GM19372 (cell line): ENCODE data around the gene ITIH3.
"Not testable (repeated sequence)": the region's sequence is repeated elsewhere in the genome, so short reads cannot be mapped to it uniquely, and the experiment has no call there.

ENCODE experiments used
- ATAC-seq: cut with Tn5 transposase; IDR thresholded peaks from one replicate; pipeline ENCODE4 v1.9.1; 2021; ENCODE audit warnings: mild to moderate bottlenecking, low read depth, moderate library complexity; ENCODE audit not compliant: unreplicated experiment

The ITIH3 gene, protein sequence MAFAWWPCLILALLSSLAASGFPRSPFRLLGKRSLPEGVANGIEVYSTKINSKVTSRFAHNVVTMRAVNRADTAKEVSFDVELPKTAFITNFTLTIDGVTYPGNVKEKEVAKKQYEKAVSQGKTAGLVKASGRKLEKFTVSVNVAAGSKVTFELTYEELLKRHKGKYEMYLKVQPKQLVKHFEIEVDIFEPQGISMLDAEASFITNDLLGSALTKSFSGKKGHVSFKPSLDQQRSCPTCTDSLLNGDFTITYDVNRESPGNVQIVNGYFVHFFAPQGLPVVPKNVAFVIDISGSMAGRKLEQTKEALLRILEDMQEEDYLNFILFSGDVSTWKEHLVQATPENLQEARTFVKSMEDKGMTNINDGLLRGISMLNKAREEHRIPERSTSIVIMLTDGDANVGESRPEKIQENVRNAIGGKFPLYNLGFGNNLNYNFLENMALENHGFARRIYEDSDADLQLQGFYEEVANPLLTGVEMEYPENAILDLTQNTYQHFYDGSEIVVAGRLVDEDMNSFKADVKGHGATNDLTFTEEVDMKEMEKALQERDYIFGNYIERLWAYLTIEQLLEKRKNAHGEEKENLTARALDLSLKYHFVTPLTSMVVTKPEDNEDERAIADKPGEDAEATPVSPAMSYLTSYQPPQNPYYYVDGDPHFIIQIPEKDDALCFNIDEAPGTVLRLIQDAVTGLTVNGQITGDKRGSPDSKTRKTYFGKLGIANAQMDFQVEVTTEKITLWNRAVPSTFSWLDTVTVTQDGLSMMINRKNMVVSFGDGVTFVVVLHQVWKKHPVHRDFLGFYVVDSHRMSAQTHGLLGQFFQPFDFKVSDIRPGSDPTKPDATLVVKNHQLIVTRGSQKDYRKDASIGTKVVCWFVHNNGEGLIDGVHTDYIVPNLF

DNA sequence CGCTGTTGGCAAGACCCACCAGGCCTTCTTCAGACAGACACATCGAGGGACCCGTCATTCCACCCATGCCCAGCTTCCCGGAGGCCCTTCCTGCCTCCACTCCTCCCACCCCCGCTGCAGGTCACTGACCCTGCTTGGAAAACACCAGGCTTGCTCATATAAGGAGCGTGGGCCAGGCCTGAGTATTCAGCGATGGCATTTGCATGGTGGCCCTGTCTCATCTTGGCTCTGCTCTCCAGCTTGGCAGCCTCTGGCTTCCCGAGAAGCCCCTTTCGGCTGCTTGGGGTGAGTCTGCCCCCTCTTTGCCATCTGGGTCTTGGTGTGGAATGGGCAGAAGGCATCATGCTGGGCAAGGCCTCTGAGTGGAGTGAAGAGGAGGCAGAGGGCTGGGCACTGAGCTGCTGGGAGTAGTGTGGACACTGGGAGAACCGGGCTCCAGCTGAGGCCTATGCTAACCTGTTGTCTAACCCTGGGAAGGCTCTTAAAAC, at the start of gene ITIH3:
Gene ITIH3, plus strand, starts transcription at position 185 of the 488 bp plus-strand sequence. Its CDS starts 8 bp downstream, at position 193.
- no peak for ATAC-seq

DNA sequence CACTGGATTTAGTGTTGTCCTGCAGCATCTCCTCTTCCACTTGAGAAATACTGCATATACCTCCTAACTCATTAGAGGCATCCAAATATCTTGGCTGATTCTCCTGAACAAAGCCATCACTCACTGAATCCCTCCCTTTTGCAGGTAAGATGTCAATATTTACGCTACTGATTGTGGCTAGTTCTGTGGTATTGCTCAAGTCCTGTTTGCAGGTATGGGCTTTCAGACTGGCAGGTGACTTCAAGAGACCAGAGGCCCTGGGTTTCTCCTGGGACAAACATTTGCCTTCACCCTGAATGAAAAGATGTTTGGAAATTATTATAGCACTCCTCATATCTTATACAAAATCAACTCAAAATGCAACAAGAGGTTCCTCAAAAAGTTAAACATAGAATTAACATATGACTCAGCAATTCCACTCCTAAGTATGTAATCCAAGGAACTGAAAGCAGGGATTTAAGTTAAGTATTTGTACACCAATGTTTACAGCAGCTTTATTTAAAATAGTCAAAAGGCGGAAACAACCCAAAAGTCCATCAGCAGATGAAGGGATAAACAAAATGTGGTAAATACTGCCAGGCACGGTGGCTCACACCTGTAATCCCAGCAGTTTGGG, 42.4 kb upstream of the ITIH3 start:
- ATAC-seq = no peak

DNA sequence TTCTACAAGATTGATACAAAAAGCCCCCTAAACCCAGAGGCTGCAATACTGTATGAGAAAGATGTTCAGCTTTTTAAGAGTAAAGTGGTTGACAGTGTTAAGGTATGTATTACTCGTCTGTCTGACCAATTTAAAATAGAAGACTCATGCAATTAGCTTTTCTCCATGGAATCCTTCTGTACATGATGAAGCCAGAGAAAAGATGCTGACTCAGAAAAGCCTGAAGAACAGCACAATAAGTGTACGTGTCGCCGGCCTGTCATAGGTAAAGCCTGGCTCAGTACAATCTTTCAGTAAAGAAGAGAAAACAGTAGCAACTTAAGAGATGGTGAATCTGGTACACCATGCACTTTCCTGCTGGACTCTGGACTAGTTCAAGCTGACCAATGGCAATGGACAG, 40.2 kb upstream of the ITIH3 start:
- ATAC-seq = no peak

GRCh38 chr3:52756141-52756540, 38.5 kb upstream of the ITIH3 start:
- ATAC-seq = no peak

DNA sequence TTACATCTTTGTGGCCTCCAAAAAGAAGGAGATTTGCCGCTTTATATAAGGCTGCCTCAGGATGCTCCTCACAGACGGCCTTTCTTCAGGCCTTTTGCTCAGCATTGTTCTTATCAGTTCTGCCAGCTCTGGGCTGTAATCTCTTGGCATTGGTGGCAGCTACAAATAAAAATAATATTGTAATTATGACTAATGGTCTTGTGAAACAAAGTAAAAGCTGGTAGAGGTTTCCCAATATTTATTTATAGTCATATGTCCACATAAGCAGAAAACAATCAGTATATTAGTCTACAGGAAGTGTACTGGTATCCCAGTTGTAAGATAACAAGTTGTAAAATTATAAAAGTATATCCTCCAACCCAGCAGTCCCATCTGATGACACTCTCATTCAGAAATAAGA, 31.1 kb upstream of the ITIH3 start:
- no peak for ATAC-seq

DNA sequence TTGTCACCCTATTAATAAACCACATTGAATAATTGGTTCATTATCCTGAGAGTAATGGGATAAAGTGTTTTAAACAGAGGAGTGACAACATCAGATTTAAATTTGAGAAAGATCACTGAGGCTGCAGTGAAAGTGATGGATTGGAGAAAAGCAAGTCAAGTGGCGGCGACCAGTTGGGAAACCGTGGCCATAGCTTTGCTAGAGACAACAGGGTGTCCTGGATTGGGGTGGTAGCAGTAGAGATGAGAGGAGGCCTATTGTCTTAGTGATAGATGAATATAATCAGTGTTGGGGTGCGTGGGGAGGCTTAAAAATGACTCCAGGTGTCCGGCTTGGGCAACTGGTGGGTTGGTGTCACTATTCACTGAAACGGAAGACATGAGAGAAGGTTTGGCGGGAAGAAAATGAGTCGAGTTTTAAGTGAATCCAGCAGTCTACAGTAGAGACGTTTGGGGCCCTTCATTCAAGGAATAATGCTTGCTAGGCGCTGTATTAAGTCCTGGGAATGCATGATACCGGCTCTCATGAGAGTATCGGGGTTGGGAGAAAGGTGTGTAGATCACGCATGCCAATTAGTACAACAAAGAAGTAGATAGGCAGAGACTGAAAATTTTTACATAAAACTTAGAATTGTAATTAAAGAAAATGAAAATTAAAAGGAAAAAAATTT, 24.7 kb upstream of the ITIH3 start:
- no peak for ATAC-seq

DNA sequence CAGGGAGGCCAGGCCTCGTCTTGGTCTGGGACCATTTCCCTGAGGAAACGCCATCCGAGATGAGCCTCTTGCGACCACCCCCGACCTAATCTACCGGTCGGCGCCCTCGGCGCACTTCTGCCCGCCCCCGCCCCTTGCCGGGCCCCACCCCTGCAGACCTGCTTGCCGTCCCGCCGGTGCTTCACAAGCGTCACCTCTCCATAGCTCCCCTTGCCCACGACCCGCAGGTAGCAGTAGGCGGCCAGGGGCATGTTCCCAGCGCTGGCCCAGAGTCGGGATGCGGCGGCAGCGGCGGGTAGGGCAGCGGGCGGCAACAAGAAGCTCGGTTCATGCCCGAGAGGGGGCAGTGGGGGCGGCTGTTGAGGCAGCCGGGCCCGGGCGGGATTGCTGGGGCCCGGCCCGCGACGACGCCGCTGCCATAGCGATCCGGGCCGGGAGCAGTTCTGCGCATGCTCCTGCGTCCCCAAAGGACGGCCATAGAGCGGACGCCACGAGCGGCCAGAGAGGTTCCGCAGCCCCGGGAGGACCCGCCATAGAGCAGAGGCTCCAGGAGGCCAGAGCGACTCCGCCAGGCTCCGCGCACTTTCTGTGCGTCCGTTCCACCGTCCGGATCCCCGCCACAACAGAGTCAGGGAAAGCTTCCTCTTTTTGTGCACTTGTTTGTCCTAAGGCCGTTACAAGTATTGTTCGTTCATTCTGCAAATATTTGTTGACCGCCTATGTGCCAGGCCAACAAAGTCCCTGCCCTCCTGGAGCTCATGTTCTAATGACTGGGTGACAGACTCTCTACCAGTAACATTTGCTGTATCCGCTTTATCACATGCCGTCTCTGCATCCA, 23.9 kb upstream of the ITIH3 start, which contains the start of gene NEK4:
Gene NEK4, minus strand, starts transcription at position 445 of the 838 bp plus-strand sequence. Its CDS starts 194 bp downstream, at position 251.
- peak; percentile 97 for ATAC-seq

DNA sequence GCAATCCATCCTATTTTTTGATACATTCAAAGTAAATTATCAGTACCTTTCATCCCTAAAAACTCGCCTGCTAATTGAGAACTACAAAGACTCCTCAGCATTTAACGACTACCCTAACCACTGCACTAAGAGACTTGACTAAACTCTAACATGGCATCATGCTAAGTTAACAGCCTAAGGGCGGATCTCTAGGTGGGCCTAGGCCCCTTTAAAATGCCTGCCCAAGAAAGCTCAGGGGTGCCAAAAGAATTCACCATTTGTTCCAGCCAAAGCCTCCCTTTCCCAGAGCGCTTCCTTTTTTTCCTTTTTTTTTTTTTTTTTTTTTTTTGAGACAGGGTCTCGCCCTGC, 23.3 kb upstream of the ITIH3 start:
- no peak for ATAC-seq

- ATAC-seq = no peak
Observed at GRCh38 chr3:52771702-52772101, 22.9 kb upstream of the ITIH3 start.

- ATAC-seq = no peak
Observed at GRCh38 chr3:52773361-52774065, 21.1 kb upstream of the ITIH3 start.

- ATAC-seq = no peak
Observed at GRCh38 chr3:52774066-52774713, 20.4 kb upstream of the ITIH3 start.

DNA sequence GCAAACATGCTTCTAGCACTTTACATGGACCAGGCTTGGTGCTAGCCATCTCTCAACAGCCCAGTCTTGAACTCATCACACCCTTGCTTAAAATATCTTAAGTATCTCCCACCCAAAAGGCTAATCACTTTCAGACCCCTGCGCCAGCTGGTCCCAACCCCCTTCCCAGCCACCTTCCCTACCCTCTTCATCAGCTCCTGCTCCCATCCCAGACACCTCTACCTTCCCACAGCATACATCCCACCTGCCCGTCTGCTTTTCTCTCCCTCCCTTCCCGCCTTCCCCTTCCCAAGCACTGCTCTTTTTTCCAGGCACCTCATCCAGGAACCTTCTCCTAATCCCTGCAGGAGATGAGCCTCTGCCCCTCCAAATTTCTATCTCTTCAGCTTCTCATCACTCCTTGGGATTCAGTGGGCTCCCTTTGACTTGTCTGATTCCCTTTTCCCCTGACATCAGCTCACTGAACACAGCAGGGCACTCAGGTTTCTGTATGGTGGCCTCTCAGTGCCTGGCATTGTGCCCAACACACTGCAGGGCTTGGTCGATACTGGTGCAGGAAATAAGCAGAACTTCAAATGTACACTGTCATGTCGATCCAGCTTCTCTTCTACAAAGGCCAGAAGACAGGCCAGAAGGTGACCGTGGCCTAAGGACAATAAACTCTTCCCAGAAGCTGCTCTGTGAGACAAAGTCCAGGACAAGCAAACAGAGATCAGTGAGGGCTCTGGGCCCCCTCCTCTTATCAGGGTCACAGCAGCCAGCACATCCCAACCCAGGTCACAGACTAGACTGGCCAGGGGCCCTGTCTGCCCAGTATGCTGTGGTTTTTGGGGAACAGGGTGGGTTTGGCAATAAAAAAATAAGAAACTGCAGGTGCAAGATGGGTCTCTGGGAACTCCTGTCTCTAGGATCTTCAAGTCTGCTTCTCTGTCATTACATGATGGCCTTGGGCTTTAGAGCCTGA, 19.4 kb upstream of the ITIH3 start:
- no peak for ATAC-seq

DNA sequence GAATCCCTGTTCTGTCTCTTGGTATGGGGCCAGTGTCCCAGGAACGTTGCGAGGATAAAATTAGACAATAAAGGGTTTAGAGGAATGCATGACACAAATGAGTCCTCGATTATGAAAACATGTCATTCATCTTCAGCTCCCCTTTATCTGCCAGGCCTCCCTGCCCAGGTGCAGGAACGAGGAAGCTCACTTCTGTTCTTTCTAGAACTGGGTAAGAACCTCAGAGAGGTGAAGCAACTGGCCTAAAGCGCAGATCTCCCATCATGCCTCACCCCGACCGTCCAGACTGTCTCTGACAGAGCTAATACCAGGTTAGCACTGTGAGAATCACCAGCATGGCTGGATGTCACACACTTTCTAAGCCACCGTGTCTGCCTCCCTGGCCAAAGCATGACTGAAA, 18.7 kb upstream of the ITIH3 start:
- ATAC-seq = no peak

DNA sequence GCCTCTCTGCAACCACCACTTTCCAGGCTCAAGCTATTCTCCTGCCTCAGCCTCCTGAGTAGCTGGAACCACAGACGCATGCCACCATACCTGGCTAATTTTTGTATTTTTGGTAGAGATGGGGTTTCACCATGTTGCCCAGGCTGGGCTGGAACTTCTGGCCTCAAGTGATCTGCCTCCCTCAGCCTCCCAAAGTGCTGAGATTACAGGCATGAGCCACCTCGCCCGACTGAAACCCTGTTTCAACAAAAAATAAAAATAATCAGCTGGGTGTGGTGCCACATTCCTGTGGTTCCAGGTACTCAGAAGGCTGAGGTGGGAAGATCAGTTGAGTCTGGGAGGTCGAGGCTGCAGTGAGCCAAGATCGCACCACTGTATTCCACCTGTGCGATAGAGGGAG, 18.1 kb upstream of the ITIH3 start:
- not testable (repeated sequence) for ATAC-seq

GRCh38 chr3:52777127-52777958, 17.3 kb upstream of the ITIH3 start, which contains the start of gene ITIH1:
TSS of gene ITIH1 (plus strand) at chr3:52777599. CDS start at chr3:52777616, 17 bp downstream.
- no peak for ATAC-seq
